ENCODE measurements around the gene NDUFB3. TPM values are rescaled to one million over a fixed set of nuclear protein-coding genes. Genes with fewer than 3 reads are reported as not detected.

Gene NDUFB3
- total RNA-seq, 4 donors from 2014 or later = 33.0 to 59.9 (median 46.6) TPM

DNA sequence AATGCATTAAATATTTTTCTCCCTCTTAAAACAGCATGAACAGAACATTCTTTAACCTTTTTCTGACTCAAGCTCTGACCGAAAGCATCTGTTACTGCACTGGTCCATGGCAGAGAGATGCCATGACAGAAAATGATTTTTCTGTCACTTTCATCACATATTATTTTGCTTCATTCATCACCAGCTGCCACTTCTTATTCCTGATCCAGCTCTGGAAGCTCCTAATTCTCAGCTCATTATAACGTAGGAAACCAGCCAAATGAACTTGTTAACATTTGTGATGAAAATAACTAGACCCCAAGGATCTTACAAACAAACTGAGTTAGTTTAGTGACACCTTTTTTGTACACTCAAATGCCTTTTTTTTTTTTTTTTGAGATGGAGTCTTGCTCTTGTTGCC is 36.5 kb downstream of the NDUFB3 start:
- TF ChIP-seq, protein P1, sequence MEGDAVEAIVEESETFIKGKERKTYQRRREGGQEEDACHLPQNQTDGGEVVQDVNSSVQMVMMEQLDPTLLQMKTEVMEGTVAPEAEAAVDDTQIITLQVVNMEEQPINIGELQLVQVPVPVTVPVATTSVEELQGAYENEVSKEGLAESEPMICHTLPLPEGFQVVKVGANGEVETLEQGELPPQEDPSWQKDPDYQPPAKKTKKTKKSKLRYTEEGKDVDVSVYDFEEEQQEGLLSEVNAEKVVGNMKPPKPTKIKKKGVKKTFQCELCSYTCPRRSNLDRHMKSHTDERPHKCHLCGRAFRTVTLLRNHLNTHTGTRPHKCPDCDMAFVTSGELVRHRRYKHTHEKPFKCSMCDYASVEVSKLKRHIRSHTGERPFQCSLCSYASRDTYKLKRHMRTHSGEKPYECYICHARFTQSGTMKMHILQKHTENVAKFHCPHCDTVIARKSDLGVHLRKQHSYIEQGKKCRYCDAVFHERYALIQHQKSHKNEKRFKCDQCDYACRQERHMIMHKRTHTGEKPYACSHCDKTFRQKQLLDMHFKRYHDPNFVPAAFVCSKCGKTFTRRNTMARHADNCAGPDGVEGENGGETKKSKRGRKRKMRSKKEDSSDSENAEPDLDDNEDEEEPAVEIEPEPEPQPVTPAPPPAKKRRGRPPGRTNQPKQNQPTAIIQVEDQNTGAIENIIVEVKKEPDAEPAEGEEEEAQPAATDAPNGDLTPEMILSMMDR (IDR thresholded peaks at IDR 0.05) = no peak
- TF ChIP-seq EP300 (IDR thresholded peaks at IDR 0.05) (no peak), POLR2A (IDR thresholded peaks at IDR 0.05) (no peak), POLR2AphosphoS5 (IDR thresholded peaks at IDR 0.05) (no peak)
- H3K4me1 ChIP-seq = no peaks in the 10 kb centered on the region
- H3K27me3 ChIP-seq = no peaks in the 10 kb centered on the region
- H3K27ac ChIP-seq = no peak overlapping the region
- no peak for ATAC-seq
- H3K4me3 ChIP-seq = no peak overlapping the region
- H3K36me3 ChIP-seq = peaks cover 0 to 4% of the 10 kb centered on the region in 2 donors
- 80 to 93% methylated on average over 2 of the region's 2 CpGs for WGBS, 2 donors (ENCODE audit: low coverage in 1 of 2)
- H3K9me3 ChIP-seq = no peaks in the 10 kb centered on the region

DNA sequence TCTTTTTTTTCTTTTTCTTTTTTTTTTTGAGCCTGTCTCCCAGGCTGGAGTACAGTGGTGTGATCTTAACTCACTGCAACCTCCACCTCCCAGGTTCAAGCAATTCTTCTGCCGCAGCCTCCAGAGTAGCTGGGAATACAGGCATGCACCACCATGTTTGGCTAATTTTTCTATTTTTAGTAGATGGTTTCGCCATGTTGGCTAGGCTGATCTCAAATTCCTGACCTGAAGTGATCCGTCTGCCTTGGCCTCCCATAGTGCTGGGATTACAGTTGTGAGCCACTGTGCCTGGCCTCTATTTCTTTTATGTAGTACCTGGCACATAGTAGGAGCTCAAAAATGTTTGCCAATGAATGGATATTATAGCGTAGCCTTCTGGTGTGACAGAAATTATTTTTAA is 37.4 kb downstream of the NDUFB3 start:
- TF ChIP-seq, protein P1 (IDR thresholded peaks at IDR 0.05) = no peak
- TF ChIP-seq EP300 (IDR thresholded peaks at IDR 0.05) = no peak
- no peak for TF ChIP-seq POLR2AphosphoS5 (IDR thresholded peaks at IDR 0.05)
- no peak for TF ChIP-seq POLR2A (IDR thresholded peaks at IDR 0.05)
- H3K4me1 ChIP-seq = peaks cover 0 to 2% (median 0%) of the 10 kb centered on the region in 3 donors
- H3K27me3 ChIP-seq = no peaks in the 10 kb centered on the region
- 83 to 100% methylated on average over 1 to 4 of the region's 4 CpGs for WGBS, 2 donors (ENCODE audit: low coverage in 1 of 2)
- no peak overlapping the region for H3K4me3 ChIP-seq
- H3K27ac ChIP-seq = no peak overlapping the region
- no peaks in the 10 kb centered on the region for H3K9me3 ChIP-seq
- peaks cover 0 to 4% of the 10 kb centered on the region in 2 donors for H3K36me3 ChIP-seq
- ATAC-seq = no peak

GRCh38 chr2:201110615-201111014 is 38.8 kb downstream of the NDUFB3 start:
- no peaks in the 10 kb centered on the region for H3K27me3 ChIP-seq
- H3K4me1 ChIP-seq = peaks cover 0 to 16% (median 0%) of the 10 kb centered on the region in 3 donors
- no peak for ATAC-seq
- no peak overlapping the region for H3K4me3 ChIP-seq
- no peaks in the 10 kb centered on the region for H3K9me3 ChIP-seq
- TF ChIP-seq POLR2AphosphoS5 (IDR thresholded peaks at IDR 0.05) (no peak), POLR2A (IDR thresholded peaks at IDR 0.05) (no peak), EP300 (IDR thresholded peaks at IDR 0.05) (no peak)
- TF ChIP-seq, protein P1 (IDR thresholded peaks at IDR 0.05) = no peak
- H3K27ac ChIP-seq = no peak overlapping the region
- H3K36me3 ChIP-seq = no peaks in the 10 kb centered on the region

GRCh38 chr2:201111096-201111495 is 39.3 kb downstream of the NDUFB3 start:
- Histone ChIP-seq H3K9me3 (no peaks in the 10 kb centered on the region), H3K36me3 (no peaks in the 10 kb centered on the region), H3K4me3 (no peak overlapping the region), H3K27me3 (no peaks in the 10 kb centered on the region), H3K27ac (no peak overlapping the region), H3K4me1 (peaks cover 0 to 17% (median 0%) of the 10 kb centered on the region in 3 donors)
- WGBS, 2 donors (ENCODE audit: low coverage in 1 of 2) = 90 to 100% methylated on average over 1 to 2 of the region's 3 CpGs
- TF ChIP-seq, protein P1 (IDR thresholded peaks at IDR 0.05) = no peak
- TF ChIP-seq POLR2AphosphoS5 (IDR thresholded peaks at IDR 0.05) = no peak
- TF ChIP-seq EP300 (IDR thresholded peaks at IDR 0.05) = no peak
- TF ChIP-seq POLR2A (IDR thresholded peaks at IDR 0.05) = no peak
- no peak for ATAC-seq

DNA sequence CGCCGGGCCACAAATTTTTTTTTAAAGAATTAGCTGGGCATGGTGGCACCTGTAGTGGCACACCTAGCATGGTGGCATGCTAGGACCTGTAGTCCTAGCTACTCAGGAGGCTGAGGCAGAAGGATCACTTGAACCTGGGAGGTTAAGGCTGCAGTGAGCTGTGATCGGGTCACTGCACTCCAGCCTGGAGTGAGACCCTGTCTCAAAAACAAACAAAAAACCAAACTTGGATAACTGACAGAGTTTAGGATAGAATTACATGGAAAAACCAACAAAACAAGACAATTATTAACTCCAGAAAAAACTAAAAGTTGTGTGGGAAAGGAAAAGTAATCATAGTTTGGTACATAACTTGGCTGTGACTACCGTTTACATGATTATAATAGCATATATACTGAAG is 42.5 kb downstream of the NDUFB3 start:
- peak overlapping the region in 1 of 4 donors; percentile 98 for H3K27ac ChIP-seq
- no peaks in the 10 kb centered on the region for H3K9me3 ChIP-seq
- peak overlapping the region in 1 of 2 donors; percentile 76 for H3K4me3 ChIP-seq
- TF ChIP-seq, protein P1 (IDR thresholded peaks at IDR 0.05) = no peak
- no peak for TF ChIP-seq POLR2AphosphoS5 (IDR thresholded peaks at IDR 0.05)
- TF ChIP-seq POLR2A (IDR thresholded peaks at IDR 0.05) = no peak
- TF ChIP-seq EP300 (IDR thresholded peaks at IDR 0.05) = no peak
- no peak for ATAC-seq
- WGBS, 2 donors (ENCODE audit: low coverage in 1 of 2) = 85 to 93% methylated on average over 4 of the region's 4 CpGs
- no peaks in the 10 kb centered on the region for H3K27me3 ChIP-seq
- H3K36me3 ChIP-seq = no peaks in the 10 kb centered on the region
- H3K4me1 ChIP-seq = peaks cover 0 to 22% (median 0%) of the 10 kb centered on the region in 3 donors

Data from gastroesophageal sphincter (tissue), 4 donors.